Uterus (tissue), 2 donors: ENCODE results near the gene RGS7.

ENCODE experiments used
- POLR2A ChIP-seq, 2 donors: fragments of 450-650 bp; IDR thresholded peaks; one replicate each; pipeline ENCODE4 v1.6.1; 2016; ENCODE audit warnings: antibody characterized with exemption in 2 of 2, mild to moderate bottlenecking in 1 of 2, moderate library complexity in 1 of 2
- TF ChIP-seq, protein P1 (sequence below), 4 experiments: fragments of 200-600 bp in 2 of 4; fragments of 450-650 bp in 2 of 4; sonication (generic) in 2 of 4; IDR thresholded peaks; one replicate each; pipeline ENCODE4 v1.5.1; 2016 to 2019; ENCODE audit warnings: antibody characterized with exemption in 4 of 4, mild to moderate bottlenecking in 2 of 4, moderate library complexity in 1 of 4

- TF ChIP-seq, protein P1, sequence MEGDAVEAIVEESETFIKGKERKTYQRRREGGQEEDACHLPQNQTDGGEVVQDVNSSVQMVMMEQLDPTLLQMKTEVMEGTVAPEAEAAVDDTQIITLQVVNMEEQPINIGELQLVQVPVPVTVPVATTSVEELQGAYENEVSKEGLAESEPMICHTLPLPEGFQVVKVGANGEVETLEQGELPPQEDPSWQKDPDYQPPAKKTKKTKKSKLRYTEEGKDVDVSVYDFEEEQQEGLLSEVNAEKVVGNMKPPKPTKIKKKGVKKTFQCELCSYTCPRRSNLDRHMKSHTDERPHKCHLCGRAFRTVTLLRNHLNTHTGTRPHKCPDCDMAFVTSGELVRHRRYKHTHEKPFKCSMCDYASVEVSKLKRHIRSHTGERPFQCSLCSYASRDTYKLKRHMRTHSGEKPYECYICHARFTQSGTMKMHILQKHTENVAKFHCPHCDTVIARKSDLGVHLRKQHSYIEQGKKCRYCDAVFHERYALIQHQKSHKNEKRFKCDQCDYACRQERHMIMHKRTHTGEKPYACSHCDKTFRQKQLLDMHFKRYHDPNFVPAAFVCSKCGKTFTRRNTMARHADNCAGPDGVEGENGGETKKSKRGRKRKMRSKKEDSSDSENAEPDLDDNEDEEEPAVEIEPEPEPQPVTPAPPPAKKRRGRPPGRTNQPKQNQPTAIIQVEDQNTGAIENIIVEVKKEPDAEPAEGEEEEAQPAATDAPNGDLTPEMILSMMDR (IDR thresholded peaks at IDR 0.05): no peak
- no peak for TF ChIP-seq POLR2A (IDR thresholded peaks at IDR 0.05)
These were observed 26.2 kb downstream of the RGS7 start for GRCh38 chr1:241330619-241331327.
